D721Med (cell line): ENCODE results near the gene DET1.
A peak's percentile ranks its signal among the peaks of the same experiment; 100 is the strongest.
"Not testable (repeated sequence)": the region's sequence is repeated elsewhere in the genome, so short reads cannot be mapped to it uniquely, and the experiment has no call there.

Source experiments
- DNase-seq: peaks from one replicate; pipeline ENCODE4 v3.0.0; 2011; ENCODE audit warnings: low spot score; ENCODE audit not compliant: insufficient read length
- FAIRE-seq: peaks from 2 replicates; lab custom pipeline; 2011; peaks lifted over from hg19 to GRCh38; lab: Jason Lieb, UNC
- CTCF ChIP-seq: IDR thresholded peaks from 2 replicates; pipeline ENCODE4 v1.5.1; 2012; ENCODE audit warnings: mild to moderate bottlenecking, control low read depth; ENCODE audit not compliant: insufficient read depth; ENCODE audit errors: missing control alignments

DET1 gene

GRCh38 chr15:88545578-88546247 is 768 bp downstream of the DET1 start:
- DNase-seq, FAIRE-seq: not testable (repeated sequence)

- no peak for FAIRE-seq
- TF ChIP-seq CTCF: no peak
- DNase-seq: no peak
Measured at GRCh38 chr15:88543065-88543776, 3.3 kb downstream of the DET1 start.

GRCh38 chr15:88542342-88542733 is 4.1 kb downstream of the DET1 start:
- DNase-seq (no peak), FAIRE-seq (no peak)
- TF ChIP-seq CTCF: no peak

GRCh38 chr15:88541709-88542341 is 4.7 kb downstream of the DET1 start:
- no peak for TF ChIP-seq CTCF
- DNase-seq: no peak
- FAIRE-seq: no peak

GRCh38 chr15:88541111-88541510 is 5.4 kb downstream of the DET1 start:
- not testable (repeated sequence) for FAIRE-seq, DNase-seq

GRCh38 chr15:88540350-88540749 is 6.1 kb downstream of the DET1 start:
- FAIRE-seq, DNase-seq: not testable (repeated sequence)

- DNase-seq (no peak), FAIRE-seq (peak; percentile 16)
- TF ChIP-seq CTCF: no peak
Measured at GRCh38 chr15:88539441-88539840, 7.0 kb downstream of the DET1 start.

- FAIRE-seq (no peak), DNase-seq (no peak)
- no peak for TF ChIP-seq CTCF
Measured at GRCh38 chr15:88538972-88539371, 7.5 kb downstream of the DET1 start.
